ENCODE data around the gene TMEM117.
"Not testable (repeated sequence)": the region's sequence is repeated elsewhere in the genome, so short reads cannot be mapped to it uniquely, and the experiment has no call there.

TMEM117 gene

DNA sequence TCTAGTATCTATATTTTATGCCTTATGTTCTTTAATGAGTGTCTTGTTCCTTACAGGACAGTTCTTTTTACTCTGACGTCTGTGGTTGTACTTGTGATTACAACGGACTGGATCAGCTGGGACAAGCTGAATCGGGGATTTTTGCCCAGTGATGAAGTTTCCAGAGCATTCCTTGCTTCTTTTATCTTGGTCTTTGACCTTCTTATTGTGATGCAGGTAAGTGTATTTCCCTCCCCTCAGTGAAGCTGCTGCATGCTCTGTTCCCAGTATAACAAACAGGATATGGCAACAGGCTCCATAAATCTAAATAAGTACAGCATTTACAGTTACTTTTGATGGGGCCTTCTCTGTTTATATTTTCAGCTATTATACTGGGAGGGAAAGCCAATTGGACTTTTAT, 463.6 kb downstream of the TMEM117 start:
- no peak for DNase-seq (ENCODE audit: low spot score)

DNA sequence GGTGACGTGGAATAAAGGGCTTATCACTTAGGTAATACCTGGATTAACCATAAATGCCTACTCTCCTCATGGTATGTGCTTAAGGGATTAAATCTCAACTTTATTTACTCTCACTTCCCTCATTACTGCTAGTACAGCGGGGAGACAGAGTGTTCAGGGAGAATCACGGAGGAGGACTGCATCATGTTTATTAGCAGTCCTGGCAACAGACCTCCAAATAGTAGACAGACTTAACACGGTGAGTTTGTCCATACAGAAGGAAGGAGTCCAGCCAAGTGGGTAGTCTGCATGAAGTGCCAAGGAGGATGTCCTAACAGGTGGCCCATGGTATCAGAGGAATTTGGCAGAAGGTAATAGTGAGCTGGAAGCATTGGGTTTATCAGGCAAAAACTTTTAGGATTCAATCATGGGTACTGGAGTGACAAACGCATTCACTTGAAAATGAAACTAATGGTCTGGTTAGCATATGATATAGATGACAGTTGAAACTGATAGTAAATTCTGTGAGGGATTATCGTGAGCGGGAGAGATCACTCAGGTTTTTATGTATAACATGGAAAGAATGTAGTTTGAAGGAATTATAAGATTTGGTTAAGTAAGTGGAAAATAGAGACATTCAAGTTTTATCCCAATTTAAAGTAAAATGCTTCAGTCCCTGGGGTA, 471.8 kb downstream of the TMEM117 start:
- DNase-seq (ENCODE audit: low spot score) = no peak

DNA sequence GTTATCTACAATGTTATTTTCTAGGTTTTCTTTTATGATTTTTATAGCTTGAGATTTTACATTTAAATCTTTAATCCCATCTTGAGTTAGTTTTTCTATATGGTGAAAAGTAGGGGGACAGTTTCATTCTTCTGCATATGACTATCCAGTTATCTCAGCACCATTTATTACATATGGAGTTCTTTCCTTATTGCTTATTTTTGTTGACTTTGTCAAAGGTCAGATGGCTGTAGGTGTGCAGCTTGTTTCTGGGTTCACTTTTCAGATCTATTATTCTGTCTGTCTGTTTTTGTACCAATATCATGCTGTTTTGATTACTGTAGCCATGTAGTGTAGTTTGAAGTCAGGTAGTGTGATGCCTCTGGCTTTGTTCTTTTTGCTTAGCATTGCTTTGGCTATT, 477.3 kb downstream of the TMEM117 start:
- DNase-seq (ENCODE audit: low spot score) = no peak

DNA sequence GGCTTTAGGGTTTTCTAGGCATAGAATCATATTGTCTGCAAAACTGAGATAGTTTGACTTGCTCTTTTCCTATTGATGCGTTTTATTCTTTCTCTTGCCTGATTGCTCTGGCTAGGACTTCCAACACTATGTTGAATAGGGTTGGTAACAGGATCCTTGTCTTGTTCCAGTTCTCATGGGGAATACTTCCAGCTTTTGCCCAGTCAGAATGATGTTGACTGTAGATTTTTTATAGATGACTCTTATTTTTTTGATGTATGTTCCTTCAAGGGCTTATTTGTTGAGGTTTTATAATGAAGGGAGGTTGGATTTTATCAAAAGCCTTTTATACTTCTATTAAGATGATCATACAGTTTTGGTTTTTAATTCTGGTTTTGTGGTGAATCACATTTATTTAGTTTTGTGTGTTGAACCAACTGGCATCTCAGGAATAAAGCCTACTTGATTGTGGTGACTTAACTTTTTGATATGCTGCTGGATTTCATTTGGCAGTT, 478.2 kb downstream of the TMEM117 start:
- no peak for DNase-seq (ENCODE audit: low spot score)

DNA sequence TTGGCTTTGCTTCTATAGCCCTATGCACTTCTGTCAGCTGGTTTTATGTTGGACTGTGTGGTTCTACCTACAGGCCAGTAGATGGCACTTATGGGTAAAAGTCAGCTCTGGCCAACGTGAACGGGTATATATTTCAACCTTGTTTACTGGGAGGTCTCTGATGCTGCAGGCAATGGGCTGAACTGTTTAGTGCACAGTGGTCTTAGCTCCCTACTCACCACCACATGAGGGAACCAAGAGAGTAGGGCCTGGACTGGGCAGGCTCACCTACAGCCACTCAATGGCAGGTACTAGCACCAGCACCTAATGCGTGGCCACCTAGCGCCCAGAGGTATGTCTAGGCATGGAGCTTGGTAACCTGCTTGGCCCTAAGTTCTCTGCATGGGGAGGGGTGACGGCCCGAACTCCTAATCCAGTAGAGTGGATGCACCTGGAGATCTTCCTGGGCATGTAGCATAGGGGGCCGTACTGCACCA, 481.8 kb downstream of the TMEM117 start:
- DNase-seq (ENCODE audit: low spot score) = peak; percentile 10

DNA sequence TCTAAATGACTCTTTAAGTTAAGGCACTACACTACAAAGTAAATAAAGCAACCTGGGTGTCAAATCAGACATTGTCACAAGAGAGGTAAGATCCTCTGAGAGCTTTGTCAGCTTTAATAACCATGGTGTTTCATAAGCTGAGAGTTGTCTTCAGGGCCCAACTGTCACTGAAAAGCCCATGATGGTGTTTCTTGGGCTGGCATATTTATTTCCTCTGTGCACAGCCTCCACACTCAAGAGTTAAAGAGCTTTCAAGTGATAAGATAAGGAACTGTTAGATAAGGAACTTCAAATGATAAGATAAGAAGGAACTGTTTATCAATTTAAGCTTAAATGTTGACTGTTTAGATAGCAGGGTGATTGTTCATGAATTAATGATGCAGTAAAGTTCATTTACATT, 495.4 kb downstream of the TMEM117 start:
- no peak for DNase-seq (ENCODE audit: low spot score)

DNA sequence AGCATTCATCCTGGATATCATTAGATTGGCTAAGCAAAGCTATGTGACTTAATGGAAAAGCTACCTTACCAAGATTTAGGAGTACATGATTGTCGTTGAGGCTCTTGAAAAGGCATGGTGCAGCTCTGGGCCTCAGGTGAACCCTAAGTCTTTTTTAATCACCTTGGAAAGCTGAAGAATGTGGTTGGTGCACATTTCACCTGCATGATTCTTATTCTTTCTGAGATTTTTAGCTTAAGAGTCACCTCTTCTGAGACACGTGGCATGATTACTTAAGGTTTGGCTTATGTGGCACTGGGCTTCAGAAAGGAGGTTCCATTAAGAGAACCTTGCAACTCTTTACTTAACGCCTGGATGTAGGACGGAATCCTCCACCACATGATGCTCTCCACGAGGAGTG, 498.5 kb downstream of the TMEM117 start:
- DNase-seq (ENCODE audit: low spot score) = no peak

DNA sequence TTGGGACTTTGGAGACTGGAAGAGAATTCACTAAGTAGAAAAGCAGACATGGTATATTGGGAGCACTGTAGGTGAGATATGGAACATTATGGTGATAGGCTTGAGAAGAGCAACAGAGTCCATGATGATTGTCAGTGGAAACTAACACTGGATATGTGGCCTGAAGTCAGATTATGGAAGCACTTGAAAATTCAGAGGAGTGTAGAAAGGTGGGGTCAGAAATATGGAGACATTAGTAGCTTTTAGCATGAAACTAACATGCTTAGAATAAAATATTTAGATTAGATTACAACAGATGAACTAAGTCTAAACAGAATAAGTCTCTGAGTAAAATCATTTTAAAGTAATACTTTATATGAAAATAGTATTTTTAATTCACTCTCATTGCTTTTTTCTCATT, 499.1 kb downstream of the TMEM117 start:
- DNase-seq (ENCODE audit: low spot score) = no peak

DNA sequence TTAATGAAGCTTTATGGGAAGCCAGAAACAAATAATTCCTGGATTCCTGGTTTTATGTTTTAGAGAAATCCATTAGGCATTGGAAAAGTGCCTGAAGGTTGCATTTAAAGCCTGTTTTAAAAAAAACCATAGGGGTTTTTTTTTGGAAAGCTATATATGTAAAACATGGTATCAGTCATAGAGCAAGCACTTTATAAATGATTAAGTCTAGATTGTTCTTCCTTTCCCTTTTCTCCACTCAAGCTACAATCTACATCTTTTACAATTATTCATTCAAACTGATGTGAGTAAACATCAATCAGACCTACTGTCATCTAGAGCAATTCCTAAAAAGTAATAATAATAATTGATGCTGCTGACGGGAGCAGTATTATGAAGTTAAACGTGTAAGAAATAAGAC, 500.7 kb downstream of the TMEM117 start:
- no peak for DNase-seq (ENCODE audit: low spot score)

DNA sequence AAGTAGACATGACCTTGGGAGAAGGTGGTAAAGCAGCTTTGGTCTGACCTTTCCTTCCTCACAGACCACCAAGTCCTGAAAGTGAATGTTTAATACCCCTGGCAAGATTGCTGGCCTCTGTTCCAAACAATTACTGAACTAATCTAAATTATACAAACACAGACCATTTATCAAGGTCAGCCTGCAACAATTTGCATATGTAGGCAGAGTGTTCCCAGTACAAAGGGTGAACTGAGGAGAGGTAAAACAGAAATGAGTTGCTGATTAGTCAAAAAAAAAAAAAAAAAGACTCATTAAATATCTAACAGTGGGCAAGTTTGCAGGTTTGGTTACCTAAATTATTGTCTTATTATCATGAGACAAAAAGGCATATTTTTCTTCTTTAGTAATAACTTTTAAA, 506.5 kb downstream of the TMEM117 start:
- DNase-seq (ENCODE audit: low spot score) = no peak

DNA sequence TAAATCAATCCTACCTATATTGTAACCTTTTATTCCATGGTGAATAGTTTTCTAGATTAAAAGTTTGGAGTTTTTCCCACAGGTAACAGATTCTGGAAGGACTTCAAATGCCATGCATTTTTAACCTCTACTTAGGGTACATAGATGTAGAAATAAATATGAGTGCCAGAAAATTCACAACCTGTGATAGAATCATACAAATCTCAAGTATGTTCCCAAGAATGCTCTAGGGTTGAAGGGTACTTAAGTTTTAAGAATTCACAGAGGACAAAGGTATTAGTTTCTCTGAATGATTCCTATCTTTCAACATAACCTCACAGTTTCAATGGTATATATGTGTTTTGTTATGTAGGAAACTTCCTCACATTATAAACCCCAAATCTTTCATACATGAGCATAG, 511.3 kb downstream of the TMEM117 start:
- DNase-seq (ENCODE audit: low spot score) = no peak

DNA sequence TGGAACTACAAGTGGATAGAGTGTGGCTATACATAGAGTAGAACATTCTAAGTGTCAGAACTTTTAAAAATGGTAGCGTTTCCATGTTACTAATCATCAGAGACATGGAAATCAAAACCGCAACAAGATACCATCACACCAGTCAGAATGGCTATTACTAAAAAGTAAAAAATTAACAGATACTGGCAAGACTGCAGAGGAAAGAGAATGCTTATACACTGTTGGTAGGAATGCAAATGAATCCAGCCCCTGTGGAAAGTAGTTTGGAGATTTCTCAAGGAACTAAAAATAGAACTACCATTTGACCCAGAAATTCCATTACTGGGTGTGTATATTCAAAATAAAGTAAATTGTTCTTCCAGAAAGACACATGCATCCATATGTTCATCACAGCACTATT, 521.6 kb downstream of the TMEM117 start:
- no peak for DNase-seq (ENCODE audit: low spot score)

DNA sequence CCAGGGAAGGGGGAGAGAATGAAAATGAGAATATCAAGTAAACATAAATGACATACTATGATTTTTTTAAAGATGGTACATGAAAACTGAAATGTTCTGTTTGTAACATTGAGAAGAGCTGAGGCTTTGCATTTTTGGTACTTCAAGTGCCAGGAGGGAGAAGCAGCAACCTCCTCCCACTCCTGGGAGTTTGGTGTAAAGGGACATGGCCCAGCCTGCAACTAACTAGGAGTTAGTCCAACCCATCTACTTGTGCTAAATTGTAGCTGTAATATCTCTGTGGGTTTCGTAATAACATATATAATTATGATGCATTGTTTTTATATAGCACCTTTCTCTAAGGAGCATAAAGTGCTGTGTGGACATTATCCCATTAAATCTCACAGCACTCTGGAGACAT, 522.8 kb downstream of the TMEM117 start:
- DNase-seq (ENCODE audit: low spot score) = no peak

DNA sequence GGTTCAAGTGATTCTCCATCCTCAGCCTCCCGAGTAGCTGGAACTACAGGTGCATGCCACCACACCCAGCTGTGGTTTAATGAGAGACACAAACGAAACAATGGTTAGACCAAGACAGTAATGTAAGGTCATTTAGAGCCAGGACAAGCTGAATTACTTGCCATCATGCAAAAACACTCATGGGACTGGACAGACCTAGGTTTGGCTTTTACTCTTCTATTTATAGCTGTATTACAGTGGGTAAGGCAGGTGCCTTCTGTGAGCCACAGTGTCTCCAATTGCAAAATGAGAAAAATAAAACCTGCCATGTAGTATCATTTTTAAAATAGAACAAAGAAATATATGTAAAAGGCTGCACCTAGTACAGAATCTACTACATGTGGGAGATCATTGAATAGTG, 527.1 kb downstream of the TMEM117 start:
- no peak for DNase-seq (ENCODE audit: low spot score)

DNA sequence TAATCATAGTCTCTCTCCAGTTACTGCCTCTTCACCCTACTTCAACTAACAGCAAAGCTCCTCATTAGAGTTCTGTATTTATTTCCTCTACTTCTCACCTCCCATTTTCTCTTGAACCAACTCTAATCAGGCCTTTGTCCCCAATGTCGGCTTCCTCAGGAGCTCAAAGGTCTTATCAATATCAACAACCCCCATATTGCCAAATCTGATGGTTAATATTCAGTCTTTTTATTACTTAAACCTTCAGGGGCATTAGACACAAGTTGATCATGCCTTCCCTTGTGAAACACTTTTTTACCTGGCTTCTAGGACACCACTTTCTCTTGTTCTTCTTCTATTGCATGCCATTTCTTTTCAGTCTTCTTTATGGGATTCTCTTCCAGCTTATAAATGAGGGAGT, 531.3 kb downstream of the TMEM117 start:
- no peak for DNase-seq (ENCODE audit: low spot score)

DNA sequence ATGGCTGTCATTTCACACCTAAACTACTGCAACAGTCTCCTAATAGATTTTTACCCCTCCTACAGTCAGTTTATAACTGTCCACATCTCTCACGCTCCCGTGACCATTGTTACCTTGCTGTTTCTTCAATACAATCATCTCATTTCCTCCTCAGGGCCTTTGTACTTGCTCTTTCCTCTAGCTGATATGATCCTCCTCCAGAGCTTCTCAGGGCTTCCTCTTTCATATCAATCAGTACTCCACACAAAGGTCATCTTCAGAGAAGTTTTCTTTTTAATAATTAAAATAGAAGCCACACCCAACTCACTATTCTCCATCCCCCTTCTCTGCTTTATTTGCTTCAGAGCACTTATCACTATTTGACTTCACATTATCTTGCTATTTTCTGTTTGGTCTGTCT, 532.0 kb downstream of the TMEM117 start:
- DNase-seq (ENCODE audit: low spot score) = no peak

DNA sequence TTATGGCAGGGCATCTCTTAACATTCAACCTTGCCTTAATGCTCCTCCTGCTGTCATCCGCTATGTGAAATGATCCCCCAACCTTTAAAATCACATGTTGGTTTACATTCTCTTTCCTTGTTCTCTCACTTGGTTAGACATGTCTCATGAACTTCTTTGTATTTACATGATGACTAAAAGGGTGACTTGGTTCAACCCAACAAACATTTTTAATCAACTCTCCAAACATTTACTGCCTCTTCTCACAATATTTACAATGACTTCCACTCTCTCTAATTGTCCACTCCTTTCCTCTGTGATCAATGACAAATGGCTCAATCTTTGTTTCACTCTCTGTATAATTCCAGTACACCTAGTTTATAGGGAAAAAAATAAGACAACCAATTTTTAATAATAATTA, 534.1 kb downstream of the TMEM117 start:
- no peak for DNase-seq (ENCODE audit: low spot score)

DNA sequence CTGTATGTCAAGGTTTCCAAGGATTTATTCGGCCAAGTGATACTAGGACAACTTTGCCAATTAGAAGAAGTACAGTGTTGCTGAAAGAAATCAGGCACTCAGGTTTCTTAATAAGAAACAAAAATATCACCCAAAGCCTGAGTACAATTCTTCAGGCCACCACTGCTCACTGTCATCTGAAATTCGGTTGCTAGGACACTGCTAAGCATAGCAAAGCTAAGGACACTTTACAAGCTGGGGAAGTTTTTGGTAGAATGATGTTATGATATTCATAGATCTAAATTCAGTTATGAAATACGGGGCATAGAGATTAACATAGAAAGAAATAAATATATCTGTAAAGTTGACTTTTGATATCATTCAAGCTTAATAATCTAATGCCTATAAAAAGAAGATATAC, 535.1 kb downstream of the TMEM117 start:
- DNase-seq (ENCODE audit: low spot score) = no peak

DNA sequence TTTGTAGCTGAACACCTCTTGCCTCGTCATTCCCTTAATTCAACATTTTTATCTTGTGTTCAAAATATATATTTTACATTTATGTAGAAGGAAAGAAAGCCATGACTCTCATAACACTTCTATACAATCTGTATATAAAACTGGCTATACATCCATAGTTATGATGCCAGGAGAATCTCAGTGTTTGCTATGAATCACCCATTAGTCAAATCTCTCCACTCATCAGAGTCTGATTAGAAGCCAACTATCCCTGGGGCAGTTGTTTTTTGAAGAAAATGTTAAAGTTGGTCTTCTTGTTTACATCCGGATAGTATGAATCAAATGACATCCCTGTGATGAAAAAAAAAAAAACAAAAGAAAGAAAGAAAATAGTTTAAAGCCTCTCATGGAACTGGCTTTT, 536.4 kb downstream of the TMEM117 start:
- no peak for DNase-seq (ENCODE audit: low spot score)

DNA sequence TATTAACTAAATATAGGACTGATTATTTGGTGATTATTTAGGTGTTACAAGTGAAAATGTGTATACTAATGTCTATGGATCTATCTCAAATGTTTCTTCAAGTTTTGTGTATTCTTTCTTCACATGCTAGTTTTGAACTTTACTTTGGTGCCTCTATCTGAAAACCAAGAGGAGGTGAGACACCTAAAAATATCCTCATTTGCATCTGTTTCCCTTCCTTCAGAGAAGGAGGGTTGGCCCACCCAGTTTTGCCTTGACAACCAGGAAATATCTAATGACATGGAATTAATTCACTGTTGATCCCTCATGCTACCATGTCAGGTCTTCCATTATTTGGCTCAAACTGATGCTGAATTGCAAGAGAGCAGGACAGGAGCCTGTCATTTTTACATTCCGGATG, 539.8 kb downstream of the TMEM117 start:
- no peak for DNase-seq (ENCODE audit: low spot score)

DNA sequence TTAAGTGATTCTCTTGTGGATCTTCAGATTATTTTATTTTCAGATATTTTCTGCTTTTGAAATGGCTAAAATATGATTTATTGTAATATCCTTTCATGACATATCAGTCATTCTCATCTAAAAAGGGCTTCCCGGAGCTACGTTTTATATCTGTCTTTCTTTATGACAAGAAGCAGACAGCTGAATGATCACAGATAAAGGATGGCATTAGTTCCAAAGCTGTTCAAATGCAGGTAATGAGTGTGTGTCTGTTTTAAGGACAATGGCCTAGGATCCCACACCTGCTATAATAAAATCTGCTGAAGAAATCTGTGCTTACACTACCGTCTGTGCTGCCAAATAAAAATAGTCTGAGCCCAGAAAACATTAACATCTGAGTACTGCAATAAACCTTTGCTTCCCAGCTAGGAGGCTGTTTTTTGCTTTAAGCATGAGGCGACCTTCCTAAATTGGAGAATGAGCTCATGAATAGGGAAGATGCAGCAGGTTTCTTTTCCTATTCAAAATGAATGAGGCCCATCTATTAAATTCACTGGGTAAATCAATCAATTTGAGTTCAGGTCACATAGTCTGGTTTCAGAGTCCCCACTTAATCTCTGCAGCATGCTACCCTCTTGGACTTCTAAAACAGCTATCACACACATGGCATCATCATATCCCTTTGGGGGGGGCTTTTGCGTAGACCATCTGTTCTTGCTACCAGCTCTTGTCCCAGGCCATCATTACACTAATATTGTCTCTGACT, 541.7 kb downstream of the TMEM117 start:
- no peak for DNase-seq (ENCODE audit: low spot score)

DNA sequence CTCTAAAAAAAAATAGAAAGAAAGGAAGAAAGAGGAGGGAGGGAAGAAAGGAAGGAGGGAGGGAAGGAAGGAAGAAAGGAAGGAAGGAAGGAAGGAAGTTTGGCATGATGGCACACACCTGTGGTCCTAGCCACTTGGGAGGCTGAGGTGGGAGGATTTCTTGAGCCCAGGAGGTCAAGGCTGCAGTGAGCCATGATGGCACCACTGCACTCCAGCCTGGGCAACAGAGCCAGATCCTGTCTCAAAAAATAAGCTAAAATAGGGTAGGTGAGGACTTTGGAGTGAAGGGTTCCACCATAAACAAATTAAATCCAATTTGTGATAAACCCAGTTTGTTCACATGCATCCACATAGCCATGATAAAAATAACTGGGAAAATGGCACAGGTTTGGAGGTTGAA, 543.2 kb downstream of the TMEM117 start:
- DNase-seq (ENCODE audit: low spot score) = not testable (repeated sequence)

DNA sequence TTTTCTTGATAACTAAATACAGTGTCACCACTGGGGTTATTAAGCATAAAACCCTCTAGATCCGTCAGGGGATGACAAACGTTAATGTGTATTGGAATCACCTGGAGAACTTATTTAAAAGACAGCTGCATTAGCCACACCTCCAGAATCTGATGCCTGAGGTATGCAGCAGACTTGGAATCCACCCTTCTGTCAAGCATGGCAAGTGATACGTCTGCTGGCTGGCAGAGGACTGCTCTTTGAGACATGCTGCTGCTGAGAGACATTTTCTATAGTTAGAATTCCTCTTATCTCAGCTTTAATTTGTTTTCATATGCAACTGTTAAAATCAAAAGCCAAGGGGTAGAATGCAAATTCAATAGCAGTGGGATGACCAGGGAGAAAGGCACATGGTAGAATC, 544.0 kb downstream of the TMEM117 start:
- DNase-seq (ENCODE audit: low spot score) = no peak

DNA sequence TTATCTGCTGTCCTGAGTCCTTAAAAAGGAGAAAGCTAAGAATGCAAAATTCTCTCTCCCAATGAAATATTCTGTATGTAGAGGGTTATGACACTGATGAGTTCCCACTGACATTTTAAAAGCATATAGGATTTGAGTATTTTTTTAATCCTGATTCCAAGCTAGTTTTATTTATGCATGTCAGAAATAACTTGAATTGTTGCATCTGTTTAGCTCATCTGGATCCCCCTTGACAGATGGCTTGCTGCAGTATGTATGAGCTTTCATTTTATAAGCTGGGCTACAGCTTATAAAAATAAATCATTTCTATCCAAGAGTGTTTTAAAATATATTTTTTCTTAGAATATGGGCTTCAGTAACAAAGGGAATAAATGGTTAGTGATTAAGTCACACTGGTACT, 545.0 kb downstream of the TMEM117 start:
- DNase-seq (ENCODE audit: low spot score) = no peak
